Fibroblast of the aortic adventitia (primary cell): ENCODE data around the gene AKAP5. TPM values are rescaled to one million over a fixed set of nuclear protein-coding genes. Genes with fewer than 3 reads are reported as not detected.

Experiments
- DNase-seq: peaks from one replicate; pipeline ENCODE4 v3.0.0-alpha.2; 2010; ENCODE audit warnings: low read depth
- H3K4me3 ChIP-seq: 2 replicates; pipeline ENCODE4 v1.5.1; 2011; ENCODE audit warnings: low read depth, mild to moderate bottlenecking, control low read depth, low read length, moderate library complexity
- total RNA-seq: library from RNA; depleted of rRNA; stranded (reverse); fragments of >200 nt; gene quantifications from 2 replicates; pipeline ENCODE4 v1.2.3, GENCODE V29; 2012; ENCODE audit warnings: low replicate concordance
- TF ChIP-seq, protein P1 (sequence below): IDR thresholded peaks from 2 replicates; pipeline ENCODE4 v1.5.1; 2011; ENCODE audit warnings: mild to moderate bottlenecking, low read length, control low read depth, inconsistent platforms; ENCODE audit not compliant: insufficient read depth

Gene AKAP5
- total RNA-seq, 1 donor = 0.54 TPM

DNA sequence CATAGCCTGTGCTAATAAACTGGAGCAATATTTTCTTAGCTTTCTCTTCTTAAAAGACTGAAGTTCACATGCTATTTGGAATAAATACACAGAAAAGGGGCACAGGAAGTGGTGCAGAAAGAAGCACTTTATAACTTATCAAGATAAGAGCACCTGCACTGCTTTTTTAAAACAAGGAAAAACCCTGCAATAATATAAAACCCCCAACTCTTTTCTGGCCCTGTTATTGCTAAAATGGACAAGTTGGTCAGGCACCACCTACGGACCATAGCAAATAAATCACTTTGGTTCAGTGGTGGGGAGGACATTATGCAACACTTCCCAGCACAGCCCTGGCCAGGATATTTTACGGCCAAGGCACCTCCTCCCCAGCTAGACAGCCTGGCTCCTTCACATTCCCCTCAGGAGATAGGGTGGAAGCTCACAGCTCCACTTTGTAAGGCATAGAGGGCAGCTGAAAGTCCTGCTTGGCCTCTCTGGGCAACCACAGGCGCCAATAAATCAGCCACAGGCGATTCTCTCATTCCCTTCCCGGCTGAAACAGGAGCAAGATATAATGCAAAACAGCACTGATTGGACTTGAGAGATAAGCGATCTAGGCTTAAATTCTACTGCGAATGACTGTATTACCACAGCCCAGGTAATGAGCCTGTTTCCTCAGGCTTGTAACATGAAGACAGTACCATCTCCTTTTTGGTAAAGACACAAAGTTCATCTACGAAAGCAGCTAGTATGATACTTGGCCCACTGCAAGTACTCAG is 36.3 kb downstream of the AKAP5 start:
- TF ChIP-seq, protein P1, sequence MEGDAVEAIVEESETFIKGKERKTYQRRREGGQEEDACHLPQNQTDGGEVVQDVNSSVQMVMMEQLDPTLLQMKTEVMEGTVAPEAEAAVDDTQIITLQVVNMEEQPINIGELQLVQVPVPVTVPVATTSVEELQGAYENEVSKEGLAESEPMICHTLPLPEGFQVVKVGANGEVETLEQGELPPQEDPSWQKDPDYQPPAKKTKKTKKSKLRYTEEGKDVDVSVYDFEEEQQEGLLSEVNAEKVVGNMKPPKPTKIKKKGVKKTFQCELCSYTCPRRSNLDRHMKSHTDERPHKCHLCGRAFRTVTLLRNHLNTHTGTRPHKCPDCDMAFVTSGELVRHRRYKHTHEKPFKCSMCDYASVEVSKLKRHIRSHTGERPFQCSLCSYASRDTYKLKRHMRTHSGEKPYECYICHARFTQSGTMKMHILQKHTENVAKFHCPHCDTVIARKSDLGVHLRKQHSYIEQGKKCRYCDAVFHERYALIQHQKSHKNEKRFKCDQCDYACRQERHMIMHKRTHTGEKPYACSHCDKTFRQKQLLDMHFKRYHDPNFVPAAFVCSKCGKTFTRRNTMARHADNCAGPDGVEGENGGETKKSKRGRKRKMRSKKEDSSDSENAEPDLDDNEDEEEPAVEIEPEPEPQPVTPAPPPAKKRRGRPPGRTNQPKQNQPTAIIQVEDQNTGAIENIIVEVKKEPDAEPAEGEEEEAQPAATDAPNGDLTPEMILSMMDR = peak; percentile 32
- H3K4me3 ChIP-seq = peak overlapping the region; percentile 89
- DNase-seq = peak; percentile 88

DNA sequence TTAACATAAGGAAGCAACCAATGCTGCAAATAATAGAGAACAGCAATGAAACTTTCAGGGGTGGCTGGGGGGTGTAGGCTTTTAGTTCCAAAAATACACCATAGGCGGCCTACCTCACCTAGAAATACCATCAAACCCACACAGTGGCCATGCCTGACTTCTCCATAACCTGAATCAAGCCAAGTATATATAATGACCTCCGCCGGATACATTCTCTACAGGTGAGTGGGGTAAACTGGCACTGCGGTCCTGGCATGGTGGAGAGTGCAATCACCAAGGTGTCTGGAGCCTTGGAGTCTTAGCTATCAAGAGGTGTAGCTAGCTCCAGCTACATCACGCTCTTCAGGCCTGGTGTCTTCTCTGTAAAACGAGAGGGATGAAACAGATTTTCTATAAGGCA is 37.2 kb downstream of the AKAP5 start:
- TF ChIP-seq, protein P1 = no peak
- peak overlapping the region; percentile 89 for H3K4me3 ChIP-seq
- no peak for DNase-seq

DNA sequence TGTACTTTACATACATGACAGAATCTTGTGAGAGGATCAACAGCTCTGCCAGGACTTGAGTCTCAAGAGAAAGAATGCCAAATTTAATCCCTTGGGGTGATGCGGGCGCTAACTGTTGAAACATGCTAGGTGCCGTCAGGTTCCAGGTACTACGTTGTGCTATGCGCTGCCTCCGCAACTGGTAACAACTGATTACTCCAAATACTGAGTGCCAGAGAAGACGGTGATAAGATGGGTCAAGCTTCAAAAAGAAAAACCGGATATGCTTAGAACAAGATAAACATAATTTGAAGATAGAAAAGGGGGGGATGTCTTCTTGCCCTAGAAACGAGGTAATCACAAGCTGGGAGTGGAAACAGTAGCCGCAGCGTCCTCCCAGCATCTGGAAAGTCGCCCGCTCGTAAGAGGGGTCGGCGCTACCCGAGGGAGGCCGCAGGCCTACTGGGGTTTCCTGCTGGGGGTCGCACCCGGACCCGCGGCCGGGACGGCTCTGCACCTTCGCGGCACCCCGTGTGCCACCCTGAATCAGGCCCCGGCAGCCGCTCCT is 37.7 kb downstream of the AKAP5 start:
- DNase-seq = peak; percentile 19
- TF ChIP-seq, protein P1 = no peak
- peak overlapping the region; percentile 89 for H3K4me3 ChIP-seq

DNA sequence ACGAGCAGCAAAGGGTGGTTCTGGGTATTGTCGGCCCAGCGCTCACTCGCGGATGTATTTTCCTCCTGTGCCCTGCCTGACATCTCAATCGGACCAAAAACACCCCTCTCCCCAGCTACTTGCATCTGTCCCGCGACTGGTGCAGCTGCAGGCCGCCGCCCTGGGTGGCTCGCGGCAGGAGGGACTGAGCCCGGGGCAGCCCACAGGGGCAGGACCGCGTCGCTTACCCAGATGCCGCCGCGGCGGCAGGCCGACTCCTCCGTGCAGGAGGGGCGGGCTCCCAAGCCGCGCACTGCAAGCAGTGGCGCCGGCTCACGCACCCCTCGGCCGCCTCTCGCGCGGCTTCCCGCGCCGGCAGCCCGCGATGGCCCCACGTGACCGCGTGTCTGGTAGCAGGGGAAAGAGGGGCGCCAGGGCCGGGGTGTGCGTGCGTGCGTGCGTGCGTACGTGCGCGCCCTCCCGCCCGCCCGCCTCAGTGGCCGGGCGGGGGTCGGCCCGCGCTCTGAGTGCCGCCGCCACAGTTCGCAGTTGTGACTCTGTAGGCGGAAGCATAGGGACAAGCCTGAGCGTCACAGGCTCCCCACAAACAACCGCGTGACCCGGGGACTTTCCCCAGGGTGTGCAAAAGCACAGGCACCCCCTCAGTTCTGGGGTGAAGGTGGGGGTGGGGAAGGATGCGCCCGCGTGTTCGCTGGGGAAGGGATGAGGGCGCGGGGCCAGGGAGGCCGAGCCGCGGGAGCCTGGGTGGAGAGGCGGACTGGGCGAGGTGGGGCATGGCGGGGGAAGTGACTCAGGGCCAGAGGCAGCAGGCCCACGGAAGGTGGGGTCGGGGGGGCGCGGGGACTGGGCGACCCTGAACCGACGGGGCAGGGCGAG is 38.4 kb downstream of the AKAP5 start, which contains the start of gene ZBTB25:
Gene ZBTB25, minus strand, starts transcription at position 405 of the 876 bp plus-strand sequence. CDS start 13,305 bp downstream, outside the sequence.
- peak; percentile 90 for DNase-seq
- TF ChIP-seq, protein P1 = no peak
- H3K4me3 ChIP-seq = peak within 1 kb of the TSS; percentile 89

DNA sequence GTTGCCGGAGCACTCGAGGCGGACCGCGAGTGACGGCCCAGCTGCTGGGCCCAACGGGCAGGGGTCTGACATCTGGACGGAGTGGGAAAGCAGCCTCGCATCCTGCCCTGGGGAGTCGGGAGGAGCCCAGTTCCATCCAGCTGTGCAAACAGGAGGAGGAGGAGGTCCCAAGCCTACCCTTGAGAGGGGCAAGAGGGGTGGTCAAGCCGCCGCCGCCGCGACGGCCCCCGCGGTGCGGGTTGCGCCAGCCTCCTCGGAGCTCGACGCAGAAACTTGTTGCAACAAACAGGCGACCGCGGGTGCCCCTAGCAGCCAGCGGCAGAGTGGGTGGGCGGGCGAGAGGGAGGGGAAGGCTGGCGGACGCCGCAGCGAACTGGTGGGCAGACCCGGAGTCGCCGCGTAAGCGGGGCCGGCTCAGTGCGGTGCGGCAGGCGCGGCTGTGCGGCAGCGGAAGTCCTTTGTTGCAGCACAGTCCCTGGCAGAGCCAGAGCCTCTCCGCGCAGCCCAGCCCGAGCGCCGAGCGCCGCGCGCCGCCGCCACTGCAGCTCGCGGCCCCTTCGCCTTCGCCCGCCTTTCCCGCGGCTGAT is 39.1 kb downstream of the AKAP5 start, which contains the start of gene ZBTB1:
Gene ZBTB1, plus strand, starts transcription at position 461 of the 587 bp plus-strand sequence. CDS start 16,735 bp downstream, outside the sequence.
- TF ChIP-seq, protein P1 = no peak
- peak within 1 kb of the TSS; percentile 89 for H3K4me3 ChIP-seq
- DNase-seq = peak; percentile 80

DNA sequence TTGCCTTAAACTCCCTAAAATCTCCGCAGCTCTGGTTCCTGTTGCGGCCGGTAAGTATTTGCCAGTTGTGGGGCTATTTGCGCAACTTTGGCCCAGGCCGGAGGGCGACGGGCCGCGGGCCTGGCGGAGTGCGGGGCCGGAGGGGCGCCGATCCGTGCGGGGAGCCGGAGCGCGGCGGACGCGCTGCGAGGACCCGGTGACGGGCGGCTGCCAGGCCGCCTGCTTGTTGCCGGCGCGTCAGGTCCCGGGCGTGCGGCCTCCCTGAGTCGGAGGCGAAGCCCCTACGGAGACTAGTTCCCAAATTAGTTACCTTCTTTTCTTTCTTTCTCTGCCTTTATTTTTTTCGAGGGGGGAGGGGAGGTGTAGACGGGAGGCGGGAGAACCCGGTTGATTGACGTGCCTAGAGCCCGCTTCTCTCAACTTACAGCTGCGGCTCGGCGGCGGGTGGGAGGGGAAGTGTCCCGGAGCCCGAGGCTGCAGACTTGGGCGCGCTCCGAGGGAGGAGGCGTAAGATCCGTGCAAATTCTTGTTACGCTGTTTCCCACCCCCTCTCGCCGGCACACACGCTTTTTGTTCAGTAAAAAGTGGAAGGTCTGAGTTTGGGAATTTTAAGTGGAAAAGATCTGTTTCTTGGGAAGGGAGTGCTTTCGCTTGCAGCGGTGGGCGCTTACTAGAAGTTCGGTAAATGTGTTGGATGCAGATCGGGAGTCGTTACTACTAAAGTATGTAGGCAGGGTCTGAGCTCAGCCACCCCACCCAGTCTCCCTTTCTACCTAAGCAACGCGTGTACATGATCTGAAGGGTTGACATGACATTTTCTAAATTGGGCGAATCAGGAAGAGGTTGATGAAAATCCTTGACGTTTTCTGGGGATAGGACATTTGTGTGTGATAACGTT is 39.8 kb downstream of the AKAP5 start:
- DNase-seq = peak; percentile 84
- TF ChIP-seq, protein P1 = no peak
- H3K4me3 ChIP-seq = peak overlapping the region; percentile 89
